ENCODE results near the gene SUMO4.

DNA sequence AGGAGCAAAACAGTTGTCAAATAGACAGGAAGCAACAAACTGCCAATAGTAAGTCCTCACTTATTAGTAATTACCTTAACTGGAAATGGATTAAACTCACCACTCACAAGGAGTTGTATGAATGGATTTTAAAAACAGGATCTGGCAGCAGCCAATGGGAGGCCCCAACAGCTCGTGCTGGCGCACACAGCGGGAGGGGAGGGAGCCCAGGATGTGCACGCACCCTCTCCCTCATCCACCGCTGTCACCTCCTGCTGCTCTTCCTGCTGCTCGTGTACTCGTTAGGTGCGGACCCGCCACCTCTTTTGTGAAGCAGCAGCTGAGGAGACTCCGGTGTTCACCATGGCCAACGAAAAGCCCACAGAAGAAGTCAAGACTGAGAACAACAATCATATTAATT is at the start of gene SUMO4:
- TF ChIP-seq EZH2 (IDR thresholded peaks at IDR 0.05; ENCODE audit: low read length, missing control alignments): no peak
- TF ChIP-seq, protein P1, sequence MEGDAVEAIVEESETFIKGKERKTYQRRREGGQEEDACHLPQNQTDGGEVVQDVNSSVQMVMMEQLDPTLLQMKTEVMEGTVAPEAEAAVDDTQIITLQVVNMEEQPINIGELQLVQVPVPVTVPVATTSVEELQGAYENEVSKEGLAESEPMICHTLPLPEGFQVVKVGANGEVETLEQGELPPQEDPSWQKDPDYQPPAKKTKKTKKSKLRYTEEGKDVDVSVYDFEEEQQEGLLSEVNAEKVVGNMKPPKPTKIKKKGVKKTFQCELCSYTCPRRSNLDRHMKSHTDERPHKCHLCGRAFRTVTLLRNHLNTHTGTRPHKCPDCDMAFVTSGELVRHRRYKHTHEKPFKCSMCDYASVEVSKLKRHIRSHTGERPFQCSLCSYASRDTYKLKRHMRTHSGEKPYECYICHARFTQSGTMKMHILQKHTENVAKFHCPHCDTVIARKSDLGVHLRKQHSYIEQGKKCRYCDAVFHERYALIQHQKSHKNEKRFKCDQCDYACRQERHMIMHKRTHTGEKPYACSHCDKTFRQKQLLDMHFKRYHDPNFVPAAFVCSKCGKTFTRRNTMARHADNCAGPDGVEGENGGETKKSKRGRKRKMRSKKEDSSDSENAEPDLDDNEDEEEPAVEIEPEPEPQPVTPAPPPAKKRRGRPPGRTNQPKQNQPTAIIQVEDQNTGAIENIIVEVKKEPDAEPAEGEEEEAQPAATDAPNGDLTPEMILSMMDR (conservative IDR thresholded peaks at IDR 0.05 in 1 of 2, IDR thresholded peaks at IDR 0.05 in 1 of 2; ENCODE audit: low read depth in 1 of 2, low read length in 2 of 2): no peak
